ENCODE measurements around the gene ADAMTS17.

The ADAMTS17 gene

DNA sequence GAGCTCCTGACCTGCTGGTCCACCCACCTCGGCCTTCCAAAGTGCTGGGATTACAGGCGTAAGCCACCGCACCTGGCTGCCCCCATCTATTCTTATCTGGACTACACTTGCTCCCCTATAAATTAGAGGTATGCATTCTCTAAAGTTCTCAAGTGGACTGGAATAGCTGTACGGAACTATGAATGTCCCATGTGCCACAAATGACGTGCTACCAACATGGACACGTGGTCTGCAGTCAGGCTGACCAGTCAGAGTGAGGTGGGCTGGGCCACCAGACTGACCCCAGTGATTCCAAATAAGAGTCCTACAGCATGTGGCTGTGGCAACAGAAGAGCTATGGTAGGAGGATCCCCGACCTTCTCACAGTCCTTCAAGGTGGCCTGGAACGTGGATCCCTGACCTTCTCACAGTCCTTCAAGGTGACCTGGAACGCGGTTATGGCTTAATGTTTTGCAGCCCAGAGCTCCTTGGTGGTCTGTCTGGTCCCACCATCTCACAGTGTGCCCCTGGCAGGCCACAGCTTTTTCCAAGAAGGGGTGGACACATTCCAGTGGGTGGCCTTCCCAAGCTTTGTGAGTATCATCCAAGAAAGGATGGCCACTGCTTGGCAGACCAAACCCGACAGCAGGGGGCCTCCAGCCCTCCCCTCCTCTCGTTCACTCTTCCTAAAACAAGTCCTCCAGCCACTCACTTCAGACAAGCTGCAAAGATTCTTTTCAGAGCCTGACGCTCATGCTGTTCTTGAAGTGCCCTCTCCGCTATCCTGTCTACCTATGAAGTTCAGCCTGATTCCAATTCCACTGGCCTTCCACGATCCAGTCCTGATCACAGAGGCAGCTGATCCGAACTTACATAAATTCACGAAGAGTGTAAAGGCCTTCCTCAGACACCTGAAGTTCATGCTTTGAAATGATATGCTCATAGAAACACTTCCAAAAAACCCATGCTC lies 4.4 kb downstream of the ADAMTS17 start:
- no peak overlapping the region for H3K4me3 ChIP-seq (ENCODE audit: low read depth, low read length)
- TF ChIP-seq MYC (IDR thresholded peaks at IDR 0.05; ENCODE audit: low read depth, low read length): no peak
- TF ChIP-seq, protein P1, sequence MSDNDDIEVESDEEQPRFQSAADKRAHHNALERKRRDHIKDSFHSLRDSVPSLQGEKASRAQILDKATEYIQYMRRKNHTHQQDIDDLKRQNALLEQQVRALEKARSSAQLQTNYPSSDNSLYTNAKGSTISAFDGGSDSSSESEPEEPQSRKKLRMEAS (IDR thresholded peaks at IDR 0.05; ENCODE audit: low read depth, low read length): no peak
- TF ChIP-seq POLR2A (IDR thresholded peaks at IDR 0.05; ENCODE audit: extremely low read depth, insufficient read length): no peak
- TF ChIP-seq, protein P2, sequence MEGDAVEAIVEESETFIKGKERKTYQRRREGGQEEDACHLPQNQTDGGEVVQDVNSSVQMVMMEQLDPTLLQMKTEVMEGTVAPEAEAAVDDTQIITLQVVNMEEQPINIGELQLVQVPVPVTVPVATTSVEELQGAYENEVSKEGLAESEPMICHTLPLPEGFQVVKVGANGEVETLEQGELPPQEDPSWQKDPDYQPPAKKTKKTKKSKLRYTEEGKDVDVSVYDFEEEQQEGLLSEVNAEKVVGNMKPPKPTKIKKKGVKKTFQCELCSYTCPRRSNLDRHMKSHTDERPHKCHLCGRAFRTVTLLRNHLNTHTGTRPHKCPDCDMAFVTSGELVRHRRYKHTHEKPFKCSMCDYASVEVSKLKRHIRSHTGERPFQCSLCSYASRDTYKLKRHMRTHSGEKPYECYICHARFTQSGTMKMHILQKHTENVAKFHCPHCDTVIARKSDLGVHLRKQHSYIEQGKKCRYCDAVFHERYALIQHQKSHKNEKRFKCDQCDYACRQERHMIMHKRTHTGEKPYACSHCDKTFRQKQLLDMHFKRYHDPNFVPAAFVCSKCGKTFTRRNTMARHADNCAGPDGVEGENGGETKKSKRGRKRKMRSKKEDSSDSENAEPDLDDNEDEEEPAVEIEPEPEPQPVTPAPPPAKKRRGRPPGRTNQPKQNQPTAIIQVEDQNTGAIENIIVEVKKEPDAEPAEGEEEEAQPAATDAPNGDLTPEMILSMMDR (IDR thresholded peaks at IDR 0.05; ENCODE audit: low read depth, low read length): no peak
- no peak for DNase-seq (ENCODE audit: low read depth)

DNA sequence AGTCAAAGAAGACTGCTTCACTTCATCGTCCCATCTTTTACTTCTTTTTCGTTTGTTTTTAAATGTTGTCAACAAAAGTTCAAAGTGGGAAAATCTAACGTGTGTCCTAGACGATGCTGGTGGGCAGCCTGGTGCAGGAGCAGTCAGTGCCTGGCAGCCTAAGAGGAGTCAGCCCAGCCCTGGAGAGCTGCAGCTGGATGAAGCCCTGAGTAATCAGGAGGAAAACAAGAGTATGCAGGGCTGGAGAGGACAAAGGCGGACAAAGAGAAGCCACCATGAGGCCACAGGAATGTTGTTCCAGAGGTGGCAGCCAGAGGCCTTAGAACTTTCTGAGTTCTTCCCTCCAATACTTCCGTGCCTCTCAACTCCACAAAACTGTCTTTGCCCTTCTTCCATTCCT lies 5.7 kb downstream of the ADAMTS17 start:
- H3K4me3 ChIP-seq (ENCODE audit: low read depth, low read length): no peak overlapping the region
- no peak for TF ChIP-seq POLR2A (IDR thresholded peaks at IDR 0.05; ENCODE audit: extremely low read depth, insufficient read length)
- TF ChIP-seq MYC (IDR thresholded peaks at IDR 0.05; ENCODE audit: low read depth, low read length): no peak
- TF ChIP-seq, protein P1 (IDR thresholded peaks at IDR 0.05; ENCODE audit: low read depth, low read length): no peak
- TF ChIP-seq, protein P2 (IDR thresholded peaks at IDR 0.05; ENCODE audit: low read depth, low read length): no peak
- DNase-seq (ENCODE audit: low read depth): no peak

DNA sequence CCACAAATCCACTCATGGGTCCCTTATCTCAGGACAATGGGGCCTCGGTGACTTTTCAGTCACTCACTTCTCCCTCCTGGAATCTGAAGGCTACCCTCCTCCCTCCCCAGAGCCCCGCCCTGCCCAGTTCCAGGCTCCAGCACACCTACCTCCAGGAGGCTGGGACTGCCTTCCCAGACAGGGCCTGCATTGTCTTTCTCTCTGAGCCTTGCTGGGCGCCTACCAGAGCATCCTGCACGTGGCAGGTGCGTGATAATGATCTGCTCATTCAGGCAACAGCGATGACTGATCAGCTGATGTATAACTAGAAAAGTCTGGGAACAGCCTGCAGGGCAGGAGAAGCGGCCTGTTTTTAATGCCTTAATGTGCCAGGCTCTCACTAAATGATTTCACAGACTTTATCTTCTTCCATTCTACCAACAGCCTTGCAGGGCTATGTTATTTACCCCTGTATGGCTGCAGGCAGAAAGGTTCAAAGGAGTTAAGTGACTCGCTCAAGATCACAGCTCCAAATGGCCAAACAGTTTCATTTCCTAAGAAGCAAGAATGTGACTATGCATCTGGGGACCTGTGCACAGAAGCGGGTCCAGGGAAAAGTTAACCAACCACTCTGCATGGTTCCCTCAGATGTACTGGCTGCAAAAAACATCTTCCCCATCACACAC lies 6.3 kb downstream of the ADAMTS17 start:
- no peak for DNase-seq (ENCODE audit: low read depth)
- TF ChIP-seq, protein P1 (IDR thresholded peaks at IDR 0.05; ENCODE audit: low read depth, low read length): no peak
- TF ChIP-seq MYC (IDR thresholded peaks at IDR 0.05; ENCODE audit: low read depth, low read length): no peak
- TF ChIP-seq POLR2A (IDR thresholded peaks at IDR 0.05; ENCODE audit: extremely low read depth, insufficient read length): no peak
- TF ChIP-seq, protein P2 (IDR thresholded peaks at IDR 0.05; ENCODE audit: low read depth, low read length): no peak
- no peak overlapping the region for H3K4me3 ChIP-seq (ENCODE audit: low read depth, low read length)

DNA sequence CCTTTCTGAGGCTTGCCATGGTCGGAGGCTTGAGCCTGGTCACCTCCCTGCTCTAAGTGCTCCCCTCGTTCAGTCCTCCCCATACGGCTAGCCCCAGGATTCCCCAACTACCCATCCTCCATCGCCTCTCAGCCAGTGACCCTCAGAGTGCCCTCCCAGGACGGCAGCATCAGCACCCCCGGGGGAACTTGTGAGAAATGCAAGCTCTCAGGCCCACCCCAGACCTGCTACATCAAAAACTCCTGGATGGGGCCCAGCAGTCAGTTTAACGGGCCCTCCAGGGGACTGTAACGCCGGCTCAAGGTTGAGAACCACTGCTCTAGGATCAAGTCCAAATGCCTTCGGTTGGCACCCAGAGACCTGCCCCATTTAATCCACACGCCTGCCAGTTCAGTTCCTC lies 6.9 kb downstream of the ADAMTS17 start:
- TF ChIP-seq, protein P1 (IDR thresholded peaks at IDR 0.05; ENCODE audit: low read depth, low read length): no peak
- TF ChIP-seq POLR2A (IDR thresholded peaks at IDR 0.05; ENCODE audit: extremely low read depth, insufficient read length) (no peak), MYC (IDR thresholded peaks at IDR 0.05; ENCODE audit: low read depth, low read length) (no peak)
- TF ChIP-seq, protein P2 (IDR thresholded peaks at IDR 0.05; ENCODE audit: low read depth, low read length): no peak
- no peak overlapping the region for H3K4me3 ChIP-seq (ENCODE audit: low read depth, low read length)
- DNase-seq (ENCODE audit: low read depth): no peak

DNA sequence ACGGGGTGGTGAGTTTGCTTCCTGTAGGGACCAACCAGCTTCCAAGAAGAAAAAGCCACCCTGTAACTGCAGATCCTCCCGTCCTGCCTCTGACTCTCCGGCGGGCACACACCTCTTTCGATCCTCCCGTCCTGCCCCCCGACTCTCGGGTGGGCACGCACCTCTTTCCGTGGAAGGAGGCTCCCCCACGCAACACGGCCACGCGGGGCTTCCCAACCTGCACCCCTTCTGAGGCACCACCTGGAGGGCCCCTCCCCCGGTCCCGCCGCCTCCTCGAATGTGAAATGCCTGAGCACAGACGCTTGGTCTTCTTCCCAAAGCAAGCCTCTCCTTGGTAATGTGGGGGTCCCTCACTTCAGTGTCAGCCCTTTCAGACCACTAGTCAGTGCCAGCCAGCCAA lies 7.3 kb downstream of the ADAMTS17 start:
- no peak overlapping the region for H3K4me3 ChIP-seq (ENCODE audit: low read depth, low read length)
- no peak for DNase-seq (ENCODE audit: low read depth)
- TF ChIP-seq MYC (IDR thresholded peaks at IDR 0.05; ENCODE audit: low read depth, low read length): no peak
- TF ChIP-seq, protein P2 (IDR thresholded peaks at IDR 0.05; ENCODE audit: low read depth, low read length): no peak
- TF ChIP-seq, protein P1 (IDR thresholded peaks at IDR 0.05; ENCODE audit: low read depth, low read length): no peak
- TF ChIP-seq POLR2A (IDR thresholded peaks at IDR 0.05; ENCODE audit: extremely low read depth, insufficient read length): no peak
